T-helper 1 cell treated with Interleukin-12 subunit alpha and Interleukin-12 subunit beta and Interleukin-4 antibody, amounts not matched to agents 30 ng/mL and 1 ng/mL, for 36 hours (primary cell): ENCODE results near the gene EIF4ENIF1. TPM values are rescaled to one million over a fixed set of nuclear protein-coding genes. Genes with fewer than 3 reads are reported as not detected.
"Not testable (repeated sequence)": the region's sequence is repeated elsewhere in the genome, so short reads cannot be mapped to it uniquely, and the experiment has no call there.

Experiments used
- intact Hi-C: fragments of 100-400 bp; cut with micrococcal nuclease; formaldehyde crosslinking; loops from one replicate; pipeline ENCODE4 v1.15.1; 2024
- total RNA-seq: library from RNA; stranded (reverse); gene quantifications from 2 replicates; pipeline ENCODE4 v1.2.3, GENCODE V29; 2022

Gene EIF4ENIF1
- total RNA-seq, 1 donor from 2014 or later = 65.3 TPM

GRCh38 chr22:31447337-31447736 is 42.3 kb downstream of the EIF4ENIF1 start:
- intact Hi-C loops = no loop called here

- intact Hi-C loops = no loop called here
Observed at GRCh38 chr22:31446767-31447166, 42.9 kb downstream of the EIF4ENIF1 start.

GRCh38 chr22:31446208-31446607 is 43.4 kb downstream of the EIF4ENIF1 start:
- intact Hi-C loops = no loop called here

- intact Hi-C loops = no loop called here
Observed at GRCh38 chr22:31445642-31446041, 44.0 kb downstream of the EIF4ENIF1 start.

- intact Hi-C loops = no loop called here
Observed at GRCh38 chr22:31443516-31443915, 46.1 kb downstream of the EIF4ENIF1 start.

GRCh38 chr22:31442768-31443489 is 46.7 kb downstream of the EIF4ENIF1 start:
- intact Hi-C loops = no loop called here

- intact Hi-C loops = no loop called here
Observed at GRCh38 chr22:31441652-31442051, 48.0 kb downstream of the EIF4ENIF1 start.

- intact Hi-C loops = no loop called here
Observed at GRCh38 chr22:31440681-31441080, 49.0 kb downstream of the EIF4ENIF1 start.

- intact Hi-C loops = no loop called here
Observed at GRCh38 chr22:31439808-31440207, 49.8 kb downstream of the EIF4ENIF1 start.

GRCh38 chr22:31436132-31436531 is 53.5 kb downstream of the EIF4ENIF1 start:
- intact Hi-C loops = no loop called here

GRCh38 chr22:31431950-31432349 is 57.7 kb downstream of the EIF4ENIF1 start:
- intact Hi-C loops = no loop called here

- intact Hi-C loops = no loop called here
Observed at GRCh38 chr22:31425331-31426050, 64.2 kb downstream of the EIF4ENIF1 start.

- intact Hi-C loops = not testable (repeated sequence)
Observed at GRCh38 chr22:31402350-31402749, 87.3 kb downstream of the EIF4ENIF1 start.

- intact Hi-C loops = no loop called here
Observed at GRCh38 chr22:31400023-31400397, 89.6 kb downstream of the EIF4ENIF1 start.

GRCh38 chr22:31399211-31400022 is 90.2 kb downstream of the EIF4ENIF1 start, which contains the start of gene DRG1:
DRG1 (plus strand) TSS chr22:31399604; CDS start chr22:31399684, 80 bp downstream.
- intact Hi-C loops = loop anchor here (1.0 to 5.0 kb wide), 9 partner anchors 54 to 739 kb away; partner anchors contain the start of genes DEPDC5, EIF4ENIF1, SFI1 and SMTN

- intact Hi-C loops = loop anchor here (2.0 to 5.0 kb wide), 3 partner anchors 99 to 547 kb away; partner anchors contain the start of genes SFI1, SMTN and YWHAH
Observed at GRCh38 chr22:31398231-31398630, 91.4 kb downstream of the EIF4ENIF1 start.

GRCh38 chr22:31394326-31394725 is 95.3 kb downstream of the EIF4ENIF1 start:
- intact Hi-C loops = no loop called here

GRCh38 chr22:31393893-31394292 is 95.7 kb downstream of the EIF4ENIF1 start:
- intact Hi-C loops = no loop called here
